Measurements from ENCODE around the gene PRICKLE2. TPM values are rescaled to one million over a fixed set of nuclear protein-coding genes. Genes with fewer than 3 reads are reported as not detected.

The PRICKLE2 gene
- total and polyA plus RNA-seq, 10 donors: 0.27 to 11.4 (median 5.4) TPM

DNA sequence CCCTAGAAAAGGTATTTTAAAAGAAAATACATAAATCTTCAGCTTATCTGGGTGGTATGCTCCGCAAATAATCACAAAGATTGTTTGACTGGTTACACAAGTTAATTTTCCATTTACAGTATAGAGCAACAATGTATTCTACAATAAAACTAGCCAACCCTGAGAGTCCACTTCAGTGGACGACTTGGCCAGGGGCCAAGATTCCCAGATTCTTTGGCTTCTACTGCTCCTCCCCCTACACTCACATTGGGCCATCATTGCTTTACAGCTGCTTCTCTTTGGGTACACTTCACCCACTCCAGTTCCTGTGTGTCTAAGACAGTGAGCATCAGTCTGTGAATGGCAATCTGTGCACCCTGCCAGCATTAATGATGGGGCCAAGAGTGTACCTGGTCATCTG lies 17.2 kb upstream of the PRICKLE2 start:
- no peak overlapping the region for H3K27ac ChIP-seq
- DNase-seq: no peak
- H3K4me3 ChIP-seq: no peak overlapping the region
- H3K4me1 ChIP-seq: no peaks in the 10 kb centered on the region
- 50 to 83% (median 78%) methylated on average over 2 of the region's 2 CpGs for WGBS, 5 donors
- H3K9me3 ChIP-seq: peaks cover 0 to 8% (median 6%) of the 10 kb centered on the region in 8 donors
- intact Hi-C loops (cut with DNase I; ENCODE audit: low total_unique reads): no loop called here
- no peaks in the 10 kb centered on the region for H3K27me3 ChIP-seq (replicated peaks in 1 of 7)
- no peaks in the 10 kb centered on the region for H3K36me3 ChIP-seq
- TF ChIP-seq, protein P1, sequence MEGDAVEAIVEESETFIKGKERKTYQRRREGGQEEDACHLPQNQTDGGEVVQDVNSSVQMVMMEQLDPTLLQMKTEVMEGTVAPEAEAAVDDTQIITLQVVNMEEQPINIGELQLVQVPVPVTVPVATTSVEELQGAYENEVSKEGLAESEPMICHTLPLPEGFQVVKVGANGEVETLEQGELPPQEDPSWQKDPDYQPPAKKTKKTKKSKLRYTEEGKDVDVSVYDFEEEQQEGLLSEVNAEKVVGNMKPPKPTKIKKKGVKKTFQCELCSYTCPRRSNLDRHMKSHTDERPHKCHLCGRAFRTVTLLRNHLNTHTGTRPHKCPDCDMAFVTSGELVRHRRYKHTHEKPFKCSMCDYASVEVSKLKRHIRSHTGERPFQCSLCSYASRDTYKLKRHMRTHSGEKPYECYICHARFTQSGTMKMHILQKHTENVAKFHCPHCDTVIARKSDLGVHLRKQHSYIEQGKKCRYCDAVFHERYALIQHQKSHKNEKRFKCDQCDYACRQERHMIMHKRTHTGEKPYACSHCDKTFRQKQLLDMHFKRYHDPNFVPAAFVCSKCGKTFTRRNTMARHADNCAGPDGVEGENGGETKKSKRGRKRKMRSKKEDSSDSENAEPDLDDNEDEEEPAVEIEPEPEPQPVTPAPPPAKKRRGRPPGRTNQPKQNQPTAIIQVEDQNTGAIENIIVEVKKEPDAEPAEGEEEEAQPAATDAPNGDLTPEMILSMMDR (IDR thresholded peaks at IDR 0.05 in 8 of 11, conservative IDR thresholded peaks at IDR 0.05 in 3 of 11): no peak
- TF ChIP-seq POLR2A (IDR thresholded peaks at IDR 0.05) (no peak), POLR2AphosphoS5 (IDR thresholded peaks at IDR 0.05) (peak in 1 of 3 donors; percentile 11)

DNA sequence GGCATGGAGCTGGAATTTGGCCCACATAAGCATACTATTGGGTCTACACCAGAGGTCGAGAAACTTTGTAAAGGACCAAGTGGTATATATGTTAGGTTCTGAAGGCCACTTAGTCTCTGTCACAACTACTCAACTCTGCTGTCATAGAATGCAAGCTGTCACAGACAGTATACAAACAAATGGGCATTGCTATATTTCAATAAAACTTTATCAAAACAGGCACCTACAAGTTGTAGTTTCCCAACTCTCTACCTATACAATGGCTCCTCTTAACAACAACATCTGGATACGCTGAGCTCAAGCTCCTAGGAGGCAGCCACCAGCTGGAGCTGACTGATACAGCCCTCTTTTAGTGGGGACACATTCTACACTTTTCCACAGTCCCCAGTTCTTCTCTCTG lies 15.7 kb upstream of the PRICKLE2 start:
- WGBS, 5 donors: 61 to 77% (median 73%) methylated on average over 2 of the region's 2 CpGs
- Histone ChIP-seq H3K4me3 (no peak overlapping the region), H3K4me1 (no peaks in the 10 kb centered on the region), H3K27ac (no peak overlapping the region), H3K9me3 (peaks cover 0 to 21% (median 15%) of the 10 kb centered on the region in 8 donors), H3K36me3 (no peaks in the 10 kb centered on the region), H3K27me3 (replicated peaks in 1 of 7) (no peaks in the 10 kb centered on the region)
- TF ChIP-seq, protein P1 (IDR thresholded peaks at IDR 0.05 in 8 of 11, conservative IDR thresholded peaks at IDR 0.05 in 3 of 11): no peak
- TF ChIP-seq POLR2A (IDR thresholded peaks at IDR 0.05): no peak
- no peak for TF ChIP-seq POLR2AphosphoS5 (IDR thresholded peaks at IDR 0.05)
- intact Hi-C loops (cut with DNase I; ENCODE audit: low total_unique reads): no loop called here
- no peak for DNase-seq

DNA sequence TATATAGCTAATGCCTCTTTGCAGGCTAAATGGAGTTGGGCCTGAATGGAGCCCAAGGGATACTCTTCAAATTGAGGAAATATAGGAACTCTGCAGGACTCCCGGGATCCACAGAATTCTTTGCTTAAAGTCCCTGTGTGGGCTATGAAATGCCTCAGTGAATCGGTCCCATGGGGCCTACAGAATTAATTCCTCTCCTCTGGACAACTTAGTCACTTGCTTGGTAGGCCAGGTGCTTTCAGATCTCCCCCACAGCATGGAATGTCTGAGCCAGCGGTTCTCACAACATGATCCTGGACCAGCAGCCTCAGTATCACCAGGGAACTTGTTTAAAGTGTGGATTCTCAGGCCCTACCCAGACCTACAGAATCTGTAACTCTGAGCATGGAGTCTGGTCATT lies 15.1 kb upstream of the PRICKLE2 start:
- no peak overlapping the region for H3K4me3 ChIP-seq
- H3K4me1 ChIP-seq: no peaks in the 10 kb centered on the region
- H3K9me3 ChIP-seq: peaks cover 0 to 25% (median 16%) of the 10 kb centered on the region in 8 donors
- H3K27me3 ChIP-seq (replicated peaks in 1 of 7): no peaks in the 10 kb centered on the region
- no peak for DNase-seq
- intact Hi-C loops (cut with DNase I; ENCODE audit: low total_unique reads): no loop called here
- TF ChIP-seq, protein P1 (IDR thresholded peaks at IDR 0.05 in 8 of 11, conservative IDR thresholded peaks at IDR 0.05 in 3 of 11): no peak
- TF ChIP-seq POLR2A (IDR thresholded peaks at IDR 0.05) (no peak), POLR2AphosphoS5 (IDR thresholded peaks at IDR 0.05) (no peak)
- no peak overlapping the region for H3K27ac ChIP-seq
- WGBS, 5 donors: 69 to 85% (median 82%) methylated on average over 3 of the region's 3 CpGs
- no peaks in the 10 kb centered on the region for H3K36me3 ChIP-seq

DNA sequence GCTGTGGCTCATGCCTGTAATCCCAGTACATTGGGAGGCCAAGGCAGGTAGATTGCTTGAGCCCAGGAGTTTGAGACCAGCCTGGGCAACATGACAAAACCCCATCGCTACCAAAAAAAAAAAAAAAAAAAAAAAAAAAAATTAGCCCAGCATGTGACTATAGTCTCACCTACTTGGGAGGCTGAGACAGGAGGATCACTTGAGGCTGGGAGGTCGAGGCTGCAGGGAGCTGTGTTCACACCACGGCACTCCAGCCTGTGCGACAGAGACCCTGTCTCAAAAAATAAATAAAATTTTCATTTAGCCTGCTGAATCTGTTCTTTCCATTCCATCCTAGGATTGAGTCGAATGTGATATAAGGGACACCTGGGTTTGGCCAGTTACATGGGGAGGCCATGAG lies 14.6 kb upstream of the PRICKLE2 start:
- intact Hi-C loops (cut with DNase I; ENCODE audit: low total_unique reads): no loop called here
- no peak overlapping the region for H3K27ac ChIP-seq
- no peaks in the 10 kb centered on the region for H3K27me3 ChIP-seq (replicated peaks in 1 of 7)
- H3K4me1 ChIP-seq: no peaks in the 10 kb centered on the region
- no peak for DNase-seq
- H3K36me3 ChIP-seq: no peaks in the 10 kb centered on the region
- WGBS, 5 donors: 85 to 94% (median 88%) methylated on average over 5 of the region's 5 CpGs
- peaks cover 0 to 27% (median 18%) of the 10 kb centered on the region in 8 donors for H3K9me3 ChIP-seq
- no peak overlapping the region for H3K4me3 ChIP-seq
- TF ChIP-seq POLR2AphosphoS5 (IDR thresholded peaks at IDR 0.05) (no peak), POLR2A (IDR thresholded peaks at IDR 0.05) (no peak)
- TF ChIP-seq, protein P1 (IDR thresholded peaks at IDR 0.05 in 8 of 11, conservative IDR thresholded peaks at IDR 0.05 in 3 of 11): no peak

Measured in spleen (tissue), 11 donors.